ENCODE measurements around the gene GZMM. TPM values are rescaled to one million over a fixed set of nuclear protein-coding genes. Genes with fewer than 3 reads are reported as not detected.
A peak's percentile ranks its signal among the peaks of the same experiment; 100 is the strongest.

The GZMM gene
- total and polyA plus RNA-seq, 9 donors: 0.31 to 1.7 (median 0.52) TPM; not detected in 2

- no peaks in the 10 kb centered on the region for H3K27me3 ChIP-seq
- peaks cover 32% of the 10 kb centered on the region for H3K4me1 ChIP-seq (ENCODE audit: insufficient read depth)
- WGBS, 3 donors: 9 to 23% (median 12%) methylated on average over 30 to 32 of the region's 32 CpGs
- peak overlapping the region; percentile 28 for H3K4me3 ChIP-seq
- H3K27ac ChIP-seq: peak overlapping the region in 1 of 2 donors; percentile 8
- H3K36me3 ChIP-seq: no peaks in the 10 kb centered on the region
- no peak for TF ChIP-seq POLR2A (IDR thresholded peaks at IDR 0.05)
- no peak for TF ChIP-seq EP300 (IDR thresholded peaks at IDR 0.05)
- no peak for TF ChIP-seq CTCF (IDR thresholded peaks at IDR 0.05)
- DNase-seq: peak in 4 of 5 donors; percentile 43 to 66 (median 59)
- no peaks in the 10 kb centered on the region for H3K9me3 ChIP-seq
- intact Hi-C loops (cut with DNase I): loop anchor here in 1 of 4 donors (5.0 kb wide), 1 partner anchor 43 kb away; the partner anchor contains the start of gene CDC34
Measured at GRCh38 chr19:574658-575526, 31.0 kb downstream of the GZMM start.

GRCh38 chr19:575527-576506, 32.0 kb downstream of the GZMM start:
- peak overlapping the region; percentile 28 for H3K4me3 ChIP-seq
- peak; percentile 67 to 82 (median 71) for DNase-seq
- TF ChIP-seq EP300 (IDR thresholded peaks at IDR 0.05): no peak
- no peak for TF ChIP-seq CTCF (IDR thresholded peaks at IDR 0.05)
- no peak for TF ChIP-seq POLR2A (IDR thresholded peaks at IDR 0.05)
- intact Hi-C loops (cut with DNase I): loop anchor here in 1 of 4 donors (5.0 kb wide), 1 partner anchor 44 kb away; the partner anchor contains the start of gene CDC34
- H3K4me1 ChIP-seq (ENCODE audit: insufficient read depth): peaks cover 32% of the 10 kb centered on the region
- H3K36me3 ChIP-seq: no peaks in the 10 kb centered on the region
- no peaks in the 10 kb centered on the region for H3K27me3 ChIP-seq
- no peaks in the 10 kb centered on the region for H3K9me3 ChIP-seq
- WGBS, 3 donors: 27 to 33% (median 29%) methylated on average over 36 to 38 of the region's 38 CpGs
- H3K27ac ChIP-seq: no peak overlapping the region

GRCh38 chr19:576768-577438, 33.0 kb downstream of the GZMM start:
- 80 to 83% (median 81%) methylated on average over 28 of the region's 28 CpGs for WGBS, 3 donors
- TF ChIP-seq POLR2A (IDR thresholded peaks at IDR 0.05) (no peak), EP300 (IDR thresholded peaks at IDR 0.05) (no peak), CTCF (IDR thresholded peaks at IDR 0.05) (no peak)
- no peak overlapping the region for H3K27ac ChIP-seq
- no peak overlapping the region for H3K4me3 ChIP-seq
- no peak for DNase-seq
- intact Hi-C loops (cut with DNase I): loop anchor here in 1 of 4 donors (5.0 kb wide), 1 partner anchor 45 kb away; the partner anchor contains the start of gene CDC34
- no peaks in the 10 kb centered on the region for H3K27me3 ChIP-seq
- H3K36me3 ChIP-seq: no peaks in the 10 kb centered on the region
- peaks cover 29% of the 10 kb centered on the region for H3K4me1 ChIP-seq (ENCODE audit: insufficient read depth)
- no peaks in the 10 kb centered on the region for H3K9me3 ChIP-seq
